Hepatocyte (in vitro differentiated cells): ENCODE results near the gene CLIP4. TPM values are rescaled to one million over a fixed set of nuclear protein-coding genes. Genes with fewer than 3 reads are reported as not detected.

ENCODE experiments used
- DNase-seq: peaks from one replicate; pipeline ENCODE4 v3.0.0-alpha.2; 2016; ENCODE audit warnings: low spot score
- H2AFZ ChIP-seq: fragments of 200-600 bp; sonication (generic); 2 replicates; pipeline ENCODE4 v1.6.0; 2016; ENCODE audit warnings: antibody characterized with exemption, mild to moderate bottlenecking
- H3K27ac ChIP-seq: fragments of 200-600 bp; sonication (generic); 2 replicates; pipeline ENCODE4 v1.5.1; 2016; ENCODE audit warnings: mild to moderate bottlenecking
- H3K27me3 ChIP-seq: fragments of 200-600 bp; sonication (generic); 2 replicates; pipeline ENCODE4 v1.6.1; 2016
- H3K36me3 ChIP-seq: fragments of 200-600 bp; sonication (generic); replicated peaks from 2 replicates; pipeline ENCODE4 v1.5.1; 2016; ENCODE audit warnings: low read depth; ENCODE audit not compliant: insufficient read depth
- H3K4me1 ChIP-seq: fragments of 200-600 bp; sonication (generic); 2 replicates; pipeline ENCODE4 v1.5.1; 2016; ENCODE audit warnings: mild to moderate bottlenecking, moderate library complexity; ENCODE audit not compliant: insufficient read depth
- H3K4me2 ChIP-seq: fragments of 200-600 bp; sonication (generic); 2 replicates; pipeline ENCODE4 v1.6.0; 2016
- H3K4me3 ChIP-seq: fragments of 200-600 bp; sonication (generic); 2 replicates; pipeline ENCODE4 v1.5.1; 2016; ENCODE audit warnings: mild to moderate bottlenecking
- H3K79me2 ChIP-seq: fragments of 200-600 bp; sonication (generic); 2 replicates; pipeline ENCODE4 v1.6.0; 2017; ENCODE audit warnings: mild to moderate bottlenecking
- H3K9me2 ChIP-seq: fragments of 200-600 bp; sonication (generic); replicated peaks from 2 replicates; pipeline ENCODE4 v1.6.0; 2017; ENCODE audit warnings: mild to moderate bottlenecking; ENCODE audit not compliant: insufficient read depth
- H3K9me3 ChIP-seq: fragments of 200-600 bp; sonication (generic); 2 replicates; pipeline ENCODE4 v1.5.1; 2016; ENCODE audit warnings: low read depth, mild to moderate bottlenecking
- H4K20me1 ChIP-seq: fragments of 200-600 bp; sonication (generic); 2 replicates; pipeline ENCODE4 v1.6.0; 2016; ENCODE audit warnings: mild to moderate bottlenecking; ENCODE audit not compliant: insufficient read depth, poor library complexity, severe bottlenecking
- CTCF ChIP-seq: fragments of 200-600 bp; sonication (generic); IDR thresholded peaks from 2 replicates; pipeline ENCODE4 v1.5.1; 2016; ENCODE audit warnings: antibody characterized with exemption, mild to moderate bottlenecking; ENCODE audit not compliant: poor library complexity
- EZH2 ChIP-seq: fragments of 200-600 bp; sonication (generic); IDR thresholded peaks from 2 replicates; pipeline ENCODE4 v1.6.1; 2016; ENCODE audit warnings: antibody characterized with exemption, mild to moderate bottlenecking, borderline replicate concordance
- EZH2phosphoT487 ChIP-seq: fragments of 200-600 bp; sonication (generic); IDR thresholded peaks from one replicate; pipeline ENCODE4 v1.6.1; 2018; ENCODE audit warnings: antibody characterized with exemption, mild to moderate bottlenecking, low read depth, moderate library complexity; ENCODE audit not compliant: unreplicated experiment, severe bottlenecking
- WGBS: methylation state at CpG from one replicate; pipeline ENCODE4 v1.1.6; 2016; ENCODE audit warnings: low lambda C conversion rate; ENCODE audit errors: missing lambda C conversion rate; 5-methylcytosine and 5-hydroxymethylcytosine counted together
- polyA plus RNA-seq: library from polyadenylated mRNA; unstranded; fragments of >200 nt; fragmentation: Nextera tagmentation; extraction: Ambion mirVana; gene quantifications from 2 replicates; pipeline ENCODE4 v1.2.1, GENCODE V29; 2016
- total RNA-seq: library from RNA; depleted of rRNA; stranded (reverse); fragments of >200 nt; gene quantifications from 2 replicates; pipeline ENCODE4 v1.2.3, GENCODE V29; 2014

The CLIP4 gene
- total and polyA plus RNA-seq, 2 experiments from 2014 or later: 17.3 to 35.6 TPM

DNA sequence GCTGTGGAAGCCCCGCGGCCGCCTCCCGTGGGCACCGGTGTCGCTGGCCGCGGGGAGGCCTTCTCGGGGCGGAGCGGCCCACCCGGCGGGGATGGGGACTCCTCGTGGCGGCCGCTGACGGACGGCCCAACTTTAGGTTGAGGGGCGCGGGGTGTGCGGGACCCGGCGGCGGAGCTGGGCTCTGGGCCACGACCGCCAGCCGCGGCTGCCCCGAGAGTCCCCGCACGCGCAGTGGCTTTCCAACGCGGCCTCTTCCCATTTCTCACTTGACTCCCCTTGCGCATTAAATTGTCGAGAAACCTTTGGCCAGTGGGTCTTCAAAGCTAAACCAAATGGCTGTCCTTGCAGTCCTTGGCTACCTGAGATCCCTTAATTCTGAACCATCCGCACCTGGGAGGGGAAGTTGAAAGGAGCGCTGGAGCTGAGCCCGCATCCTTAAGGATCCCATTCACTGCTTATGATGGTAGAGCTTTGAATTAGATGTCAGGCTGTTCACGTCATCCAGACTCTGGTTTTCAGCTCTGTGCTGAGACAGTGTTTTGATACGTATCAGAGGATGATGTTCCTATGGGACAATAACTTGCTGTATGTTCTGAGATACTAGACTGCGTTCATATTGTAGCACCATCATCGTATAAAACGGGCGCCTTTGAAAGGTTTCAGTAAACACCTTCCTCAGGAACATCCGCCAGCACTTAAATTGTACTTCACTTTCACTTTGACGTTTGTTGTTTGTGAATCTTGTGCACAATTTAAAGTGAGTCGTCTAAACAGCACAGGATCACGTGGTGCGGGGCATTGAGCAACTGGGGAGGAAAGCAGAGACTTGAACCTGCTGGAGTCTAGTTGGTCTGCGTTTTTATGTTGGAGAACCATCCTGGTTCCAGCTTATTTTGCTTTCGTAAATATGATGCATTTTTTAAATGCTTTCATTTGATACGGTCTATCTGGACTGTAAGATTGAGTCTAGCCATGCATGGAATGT, 874 bp downstream of the CLIP4 start:
- Histone ChIP-seq H4K20me1 (no peaks in the 10 kb centered on the region), H3K27ac (peak overlapping the region; percentile 94), H3K36me3 (no peaks in the 10 kb centered on the region), H3K9me3 (no peaks in the 10 kb centered on the region), H2AFZ (peak overlapping the region; percentile 11), H3K79me2 (peaks cover 39% of the 10 kb centered on the region), H3K4me2 (peak overlapping the region; percentile 91), H3K4me1 (peaks cover 25% of the 10 kb centered on the region), H3K27me3 (no peaks in the 10 kb centered on the region), H3K9me2 (no peaks in the 10 kb centered on the region), H3K4me3 (peak overlapping the region; percentile 86)
- peak; percentile 78 for DNase-seq
- TF ChIP-seq EZH2phosphoT487 (no peak), CTCF (no peak)
- WGBS: 16% methylated on average over 40 of the region's 53 CpGs

DNA sequence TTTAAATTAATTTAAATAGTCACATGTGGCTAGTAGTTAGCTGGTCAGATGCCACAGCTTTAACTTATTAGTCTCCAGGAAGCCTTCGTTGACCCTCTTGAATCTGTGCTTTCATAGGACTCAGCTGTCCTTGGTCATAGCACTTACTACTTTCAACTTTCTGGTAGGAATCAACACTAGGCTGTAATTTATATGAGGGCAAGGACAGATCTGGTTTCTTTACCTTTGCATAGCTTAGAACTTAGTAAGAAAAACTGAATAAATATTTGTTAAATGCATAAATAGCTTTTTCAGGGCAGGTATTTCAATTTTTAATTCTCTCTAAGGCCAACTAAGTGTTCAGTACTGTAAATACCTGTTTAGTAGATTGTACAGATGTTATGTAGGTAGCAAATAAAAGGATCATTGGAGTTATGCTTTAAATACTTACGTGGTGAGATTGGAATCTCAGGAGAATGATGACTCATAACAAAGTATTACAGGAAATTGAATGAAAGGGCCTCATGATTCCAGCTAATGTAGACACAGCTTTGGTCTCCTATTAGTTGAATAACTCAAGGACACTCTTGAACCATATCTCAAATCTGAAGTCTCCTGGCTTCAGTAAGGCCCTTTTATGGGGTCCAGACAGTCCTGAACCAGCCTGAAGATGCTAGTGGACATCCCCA, 2.6 kb downstream of the CLIP4 start:
- 65% methylated on average over 2 of the region's 2 CpGs for WGBS
- H3K27ac ChIP-seq: peak overlapping the region; percentile 94

GRCh38 chr2:29119211-29119610, 4.0 kb downstream of the CLIP4 start:
- no peak overlapping the region for H3K4me2 ChIP-seq
- WGBS: 65% methylated on average over 4 of the region's 4 CpGs
- peak overlapping the region; percentile 94 for H3K27ac ChIP-seq
- peaks cover 57% of the 10 kb centered on the region for H3K79me2 ChIP-seq
- no peak for TF ChIP-seq EZH2
- no peak for TF ChIP-seq EZH2phosphoT487
- no peak for TF ChIP-seq CTCF
- H3K36me3 ChIP-seq: no peaks in the 10 kb centered on the region
- H3K4me3 ChIP-seq: no peak overlapping the region
- no peaks in the 10 kb centered on the region for H3K27me3 ChIP-seq
- no peaks in the 10 kb centered on the region for H4K20me1 ChIP-seq
- no peak for DNase-seq
- no peak overlapping the region for H2AFZ ChIP-seq
- H3K4me1 ChIP-seq: peaks cover 28% of the 10 kb centered on the region
- no peaks in the 10 kb centered on the region for H3K9me3 ChIP-seq
- H3K9me2 ChIP-seq: no peaks in the 10 kb centered on the region

More for the DNA sequence above, 2.6 kb downstream of the CLIP4 start:
- no peak overlapping the region for H3K4me3 ChIP-seq
- H3K4me2 ChIP-seq: peak overlapping the region; percentile 91
- DNase-seq: peak; percentile 46
- H3K9me2 ChIP-seq: no peaks in the 10 kb centered on the region
- no peaks in the 10 kb centered on the region for H4K20me1 ChIP-seq
- no peak overlapping the region for H2AFZ ChIP-seq
- H3K9me3 ChIP-seq: no peaks in the 10 kb centered on the region
- peaks cover 53% of the 10 kb centered on the region for H3K79me2 ChIP-seq
- no peaks in the 10 kb centered on the region for H3K27me3 ChIP-seq
- no peaks in the 10 kb centered on the region for H3K36me3 ChIP-seq
- TF ChIP-seq EZH2phosphoT487 (no peak), EZH2 (no peak), CTCF (no peak)
- H3K4me1 ChIP-seq: peaks cover 25% of the 10 kb centered on the region
